K562 (cell line): ENCODE data around the gene IFT52. TPM values are rescaled to one million over a fixed set of nuclear protein-coding genes. Genes with fewer than 3 reads are reported as not detected.

Source experiments
- ATAC-seq: fragments of 200-7000 bp; cut with Tn5 transposase; 3 replicates; pipeline ENCODE4 v1.9.1; 2020; ENCODE audit warnings: moderate library complexity
- BruUV-seq: library from RNA; stranded (reverse); fragments of 400-500 nt; replicated peaks from 2 replicates; lab custom pipeline; 2021; lab: Mats Ljungman, UMichigan
- CTCF ChIA-PET: fragments of 300-600 bp; formaldehyde crosslinking; extraction: SDS; loops from one replicate; lab custom pipeline; 2021; ENCODE audit warnings: low intra/inter-chr PET ratio; lab: Yijun Ruan, JAX
- POLR2A ChIA-PET: fragments of 300-600, 350-650 bp; sonication (Branson Sonifier 250); formaldehyde crosslinking; extraction: SDS; loops from one replicate; lab custom pipeline; 2021; ENCODE audit warnings: antibody characterized with exemption, inconsistent platforms; lab: Yijun Ruan, JAX
- DNase-seq, 4 experiments: peaks; one replicate each; pipeline versions ENCODE4 v3.0.0 to v3.0.0-alpha.2; 2011 to 2018; ENCODE audit warnings: low spot score in 3 of 4, mixed read lengths in 3 of 4; ENCODE audit errors: extremely low read depth in 1 of 4
- FAIRE-seq: peaks from 2 replicates; lab custom pipeline; 2011; peaks lifted over from hg19 to GRCh38; lab: Jason Lieb, UNC
- H2AFZ ChIP-seq: 2 replicates; pipeline ENCODE4 v1.6.0; 2011; ENCODE audit warnings: low read depth, low read length, control low read depth, inconsistent platforms
- H3K27ac ChIP-seq: fragments of 200-600 bp; 3 replicates; pipeline ENCODE4 v1.8.0; 2011; ENCODE audit warnings: low read depth, mild to moderate bottlenecking, control low read depth, inconsistent platforms, low read length, moderate library complexity, mixed read lengths; ENCODE audit errors: extremely low read depth
- H3K27me3 ChIP-seq, 2 experiments: fragments of 300-600 bp in 1 of 2; 2 replicates in 1 of 2; 3 replicates in 1 of 2; pipeline versions ENCODE4 v1.6.0 to v1.8.0; 2011; ENCODE audit warnings: inconsistent platforms in 2 of 2, low read length in 2 of 2, mild to moderate bottlenecking in 1 of 2, mixed read lengths in 1 of 2, moderate library complexity in 1 of 2; ENCODE audit not compliant: control insufficient read depth in 2 of 2, insufficient read depth in 2 of 2
- H3K36me3 ChIP-seq: fragments of 300-600 bp; 3 replicates; pipeline ENCODE4 v1.8.0; 2011; ENCODE audit warnings: mild to moderate bottlenecking, low read length, inconsistent platforms; ENCODE audit not compliant: control insufficient read depth, insufficient read depth
- H3K4me1 ChIP-seq, 2 experiments: fragments of 200-600 bp in 1 of 2; replicated peaks in 1 of 2; 2 replicates in 1 of 2; 3 replicates in 1 of 2; pipeline versions ENCODE4 v1.5.1 to v1.8.0; 2011; ENCODE audit warnings: inconsistent platforms in 2 of 2, low read length in 2 of 2, mild to moderate bottlenecking in 1 of 2, mixed read lengths in 1 of 2, moderate library complexity in 1 of 2; ENCODE audit not compliant: control insufficient read depth in 2 of 2, insufficient read depth in 2 of 2
- H3K4me2 ChIP-seq: 2 replicates; pipeline ENCODE4 v1.6.1; 2011; ENCODE audit warnings: low read length, control low read depth, inconsistent platforms, mixed read lengths; ENCODE audit not compliant: insufficient read depth
- H3K4me3 ChIP-seq: fragments of 200-600 bp; sonication (generic), shearing (Covaris generic); 2 replicates; pipeline ENCODE4 v1.5.1; 2016; ENCODE audit warnings: control low read depth, inconsistent platforms
- H3K79me2 ChIP-seq: fragments of 200-600 bp; 3 replicates; pipeline ENCODE4 v1.8.0; 2011; ENCODE audit warnings: low read length, inconsistent platforms; ENCODE audit not compliant: control insufficient read depth, insufficient read depth
- H3K9ac ChIP-seq, 2 experiments: 2 replicates each; pipeline versions ENCODE4 v1.6.0 to v1.6.1; 2011; ENCODE audit warnings: low read depth in 2 of 2, low read length in 2 of 2, control low read depth in 1 of 2, inconsistent platforms in 1 of 2, mild to moderate bottlenecking in 1 of 2, mixed read lengths in 1 of 2; ENCODE audit not compliant: insufficient read depth in 1 of 2
- H3K9me1 ChIP-seq: one replicate; pipeline ENCODE4 v1.6.0; 2011; ENCODE audit warnings: inconsistent platforms, mild to moderate bottlenecking, low read length, moderate library complexity; ENCODE audit not compliant: control insufficient read depth, insufficient read depth
- H3K9me3 ChIP-seq: replicated peaks from 2 replicates; pipeline ENCODE4 v1.5.1; 2011; ENCODE audit warnings: low read depth, low read length, inconsistent platforms; ENCODE audit not compliant: control insufficient read depth, insufficient read depth
- H4K20me1 ChIP-seq: replicated peaks from 2 replicates; pipeline ENCODE4 v1.6.1; 2011; ENCODE audit warnings: low read length, inconsistent platforms, mixed read lengths; ENCODE audit not compliant: control insufficient read depth, insufficient read depth
- EP300 ChIP-seq: IDR thresholded peaks from 2 replicates; pipeline ENCODE4 v1.6.1; 2012; ENCODE audit warnings: low read length, improper control_type of control experiment
- FOXM1 ChIP-seq, 2 experiments: fragments of 450-650 bp in 1 of 2; sonication (generic) in 1 of 2; formaldehyde crosslinking in 1 of 2; IDR thresholded peaks; 2 replicates each; pipeline versions ENCODE4 v1.6.1 to v1.9.0; 2017 to 2022; ENCODE audit warnings: low read depth in 2 of 2, mild to moderate bottlenecking in 2 of 2, missing genetic modification reagents in 1 of 2, moderate library complexity in 1 of 2
- MAX ChIP-seq: sonication (generic); formaldehyde crosslinking; IDR thresholded peaks from 2 replicates; pipeline ENCODE4 v1.9.0; 2022; ENCODE audit warnings: mild to moderate bottlenecking, missing genetic modification reagents
- RBFOX2 ChIP-seq: fragments of 200-400 bp; formaldehyde crosslinking; IDR thresholded peaks from 2 replicates; pipeline ENCODE4 v1.6.1; 2017; ENCODE audit warnings: low read depth, mild to moderate bottlenecking, low read length, moderate library complexity
- SMAD4 ChIP-seq: fragments of 250-450 bp; sonication (Bioruptor Pico); conservative IDR thresholded peaks from 2 replicates; pipeline ENCODE4 v1.8.0; 2021; ENCODE audit warnings: inconsistent platforms, mild to moderate bottlenecking, moderate library complexity
- ZNF592 ChIP-seq: fragments of 450-650 bp; IDR thresholded peaks from 2 replicates; pipeline ENCODE4 v1.6.1; 2017; ENCODE audit warnings: antibody characterized with exemption, mild to moderate bottlenecking
- ZNF766 ChIP-seq: fragments of 200-800 bp; sonication (Bioruptor generic); conservative IDR thresholded peaks from 2 replicates; pipeline ENCODE4 v1.6.1; 2016; ENCODE audit warnings: missing genetic modification characterization, missing compliant biosample characterization
- WGBS: fragments of 100-300 bp; shearing (Covaris generic); methylation state at CpG from one replicate; pipeline ENCODE4 v1.1.6; 2016; ENCODE audit warnings: low coverage, mixed read lengths; ENCODE audit not compliant: insufficient coverage; ENCODE audit errors: missing lambda C conversion rate; 5-methylcytosine and 5-hydroxymethylcytosine counted together
- in situ Hi-C: fragments of 300-500 bp; cut with MboI; formaldehyde crosslinking; loops from 4 replicates; pipeline ENCODE4 v1.15.0; 2018; ENCODE audit warnings: inconsistent platforms, mixed read lengths
- intact Hi-C: fragments of 100-400 bp; cut with micrococcal nuclease; formaldehyde crosslinking; loops from 2 replicates; pipeline ENCODE4 v1.14.2; 2022
- polyA plus RNA-seq, 8 experiments: library from polyadenylated mRNA; depleted of rRNA in 4 of 8; stranded (reverse) in 5 of 8; unstranded in 3 of 8; fragments of >200 nt; fragmentation: Nextera tagmentation in 2 of 8; fragmentation: Illumina TruSeq in 1 of 8; extraction: Ambion mirVana in 2 of 8; extraction: Trizol in 1 of 8; gene quantifications; 2 replicates each; pipeline versions ENCODE4 v1.2.1 to v1.2.3, GENCODE V29; 2011 to 2014; ENCODE audit warnings: inconsistent platforms in 1 of 8, missing spikeins in 1 of 8
- total RNA-seq, 7 experiments: library from RNA; depleted of rRNA in 6 of 7; stranded (reverse); fragments of >200 nt in 6 of 7; fragmentation: Illumina TruSeq in 2 of 7; extraction: Trizol in 2 of 7; gene quantifications; 2 replicates each; pipeline versions ENCODE4 v1.2.1 to v1.2.3, GENCODE V29; 2011 to 2021; ENCODE audit warnings: low replicate concordance in 1 of 7
- TF ChIP-seq, protein P1 (sequence below): sonication (generic); formaldehyde crosslinking; IDR thresholded peaks from 2 replicates; pipeline ENCODE4 v1.8.1; 2023; ENCODE audit warnings: mild to moderate bottlenecking, missing genetic modification reagents
- TF ChIP-seq, protein P2 (sequence below), 2 experiments: fragments of 200-800 bp in 1 of 2; sonication (Bioruptor generic) in 1 of 2; sonication (generic) in 1 of 2; formaldehyde crosslinking in 1 of 2; IDR thresholded peaks in 1 of 2; conservative IDR thresholded peaks in 1 of 2; 2 replicates each; pipeline versions ENCODE4 v1.5.0 to v1.6.1; 2016 to 2020; ENCODE audit warnings: missing compliant biosample characterization in 1 of 2, missing genetic modification characterization in 1 of 2, missing genetic modification reagents in 1 of 2

The IFT52 gene
- total and polyA plus RNA-seq, 9 of the 15 experiments (the other 6 are each of a cell fraction or from before 2014, with no cell fraction given): 11.0 to 31.4 (median 20.4) TPM

- in situ Hi-C loops: no loop called here
- intact Hi-C loops: no loop called here
- POLR2A ChIA-PET: interaction anchor here (0.6 to 1.5 kb wide), 5 partner anchors 11 to 118 kb away, joined by 3 to 6 read pairs (median 4); no protein-coding TSS in a partner anchor
- TF ChIP-seq, protein P1, sequence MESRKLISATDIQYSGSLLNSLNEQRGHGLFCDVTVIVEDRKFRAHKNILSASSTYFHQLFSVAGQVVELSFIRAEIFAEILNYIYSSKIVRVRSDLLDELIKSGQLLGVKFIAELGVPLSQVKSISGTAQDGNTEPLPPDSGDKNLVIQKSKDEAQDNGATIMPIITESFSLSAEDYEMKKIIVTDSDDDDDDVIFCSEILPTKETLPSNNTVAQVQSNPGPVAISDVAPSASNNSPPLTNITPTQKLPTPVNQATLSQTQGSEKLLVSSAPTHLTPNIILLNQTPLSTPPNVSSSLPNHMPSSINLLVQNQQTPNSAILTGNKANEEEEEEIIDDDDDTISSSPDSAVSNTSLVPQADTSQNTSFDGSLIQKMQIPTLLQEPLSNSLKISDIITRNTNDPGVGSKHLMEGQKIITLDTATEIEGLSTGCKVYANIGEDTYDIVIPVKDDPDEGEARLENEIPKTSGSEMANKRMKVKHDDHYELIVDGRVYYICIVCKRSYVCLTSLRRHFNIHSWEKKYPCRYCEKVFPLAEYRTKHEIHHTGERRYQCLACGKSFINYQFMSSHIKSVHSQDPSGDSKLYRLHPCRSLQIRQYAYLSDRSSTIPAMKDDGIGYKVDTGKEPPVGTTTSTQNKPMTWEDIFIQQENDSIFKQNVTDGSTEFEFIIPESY (CRISPR knock-in tag): 0 out of 2 replicates have a peak, but pooled peaks have one; percentile 28
- TF ChIP-seq RBFOX2: 0 out of 2 replicates have a peak, but pooled peaks have one; percentile 18
- TF ChIP-seq, protein P2, sequence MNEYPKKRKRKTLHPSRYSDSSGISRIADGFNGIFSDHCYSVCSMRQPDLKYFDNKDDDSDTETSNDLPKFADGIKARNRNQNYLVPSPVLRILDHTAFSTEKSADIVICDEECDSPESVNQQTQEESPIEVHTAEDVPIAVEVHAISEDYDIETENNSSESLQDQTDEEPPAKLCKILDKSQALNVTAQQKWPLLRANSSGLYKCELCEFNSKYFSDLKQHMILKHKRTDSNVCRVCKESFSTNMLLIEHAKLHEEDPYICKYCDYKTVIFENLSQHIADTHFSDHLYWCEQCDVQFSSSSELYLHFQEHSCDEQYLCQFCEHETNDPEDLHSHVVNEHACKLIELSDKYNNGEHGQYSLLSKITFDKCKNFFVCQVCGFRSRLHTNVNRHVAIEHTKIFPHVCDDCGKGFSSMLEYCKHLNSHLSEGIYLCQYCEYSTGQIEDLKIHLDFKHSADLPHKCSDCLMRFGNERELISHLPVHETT (CRISPR knock-in tag; conservative IDR thresholded peaks at IDR 0.05 in 1 of 2, IDR thresholded peaks at IDR 0.05 in 1 of 2): peak in 1 of 2 experiments; percentile 67; a peak in 1 of 4 replicates
- TF ChIP-seq ZNF592: no peak; the same call in 1 of the 2 replicates
- peak; percentile 60 for TF ChIP-seq SMAD4 (CRISPR knock-in tag)
- TF ChIP-seq EP300: peak; percentile 89
- TF ChIP-seq ZNF766 (CRISPR knock-in tag): peak; percentile 80
- TF ChIP-seq FOXM1 (IDR thresholded peaks at IDR 0.05; ENCODE audit: low read depth): peak; percentile 48; the same call in 1 of the 2 replicates
- TF ChIP-seq FOXM1 (CRISPR knock-in tag; IDR thresholded peaks at IDR 0.05; ENCODE audit: low read depth): no peak
- TF ChIP-seq MAX (CRISPR knock-in tag): 0 out of 2 replicates have a peak, but pooled peaks have one; percentile 16
Observed at GRCh38 chr20:43583982-43584432, 6.7 kb upstream of the IFT52 start.

More at GRCh38 chr20:43583982-43584432, 6.7 kb upstream of the IFT52 start:
- DNase-seq (peak; percentile 56 to 91 (median 66)), ATAC-seq (peak; percentile 75), FAIRE-seq (peak; percentile 68)
- H2AFZ ChIP-seq: peak overlapping the region; percentile 88
- H3K4me1 ChIP-seq: peaks cover 20 to 38% of the 10 kb centered on the region in 2 experiments
- peak overlapping the region in 1 of 2 experiments; percentile 22; a peak in 1 of 4 replicates for H3K9ac ChIP-seq
- no peaks in the 10 kb centered on the region for H3K27me3 ChIP-seq
- peak overlapping the region; percentile 17; the same call in 1 of the 2 replicates for H3K4me2 ChIP-seq
- peak overlapping the region; percentile 40 for H3K27ac ChIP-seq
- no peak overlapping the region for H3K4me3 ChIP-seq
- CTCF ChIA-PET: no interaction called here
- H3K79me2 ChIP-seq: no peaks in the 10 kb centered on the region
- no TSS peak for BruUV-seq
- H3K9me3 ChIP-seq: peaks cover 3% of the 10 kb centered on the region; the same call in 1 of the 2 replicates
- H3K36me3 ChIP-seq: no peaks in the 10 kb centered on the region
- H4K20me1 ChIP-seq: no peaks in the 10 kb centered on the region
- no peaks in the 10 kb centered on the region for H3K9me1 ChIP-seq
- 0% methylated on average over 2 of the region's 2 CpGs for WGBS
